CD4-positive, alpha-beta memory T cell (primary cell): ENCODE results near the gene SLFN13. TPM values are rescaled to one million over a fixed set of nuclear protein-coding genes. Genes with fewer than 3 reads are reported as not detected.

Experiments used
- CTCF ChIA-PET: fragments of 350-600 bp; sonication (Branson Sonifier 250); formaldehyde crosslinking; loops from one replicate; lab custom pipeline; 2021; ENCODE audit warnings: inconsistent platforms; ENCODE audit not compliant: partially characterized antibody; lab: Charles Lee
- POLR2A ChIA-PET: fragments of 350-600 bp; sonication (Branson Sonifier 250); formaldehyde crosslinking; loops from one replicate; lab custom pipeline; 2021; ENCODE audit not compliant: partially characterized antibody; lab: Charles Lee
- DNase-seq, 5 donors: peaks; one replicate each; pipeline versions ENCODE4 v3.0.0 to v3.0.0-alpha.2; 2020 to 2022; ENCODE audit warnings: mixed read lengths in 1 of 5
- H3K27ac ChIP-seq: one replicate; pipeline ENCODE4 v1.7.0; 2013; ENCODE audit warnings: low read depth, low read length
- H3K27me3 ChIP-seq: 2 replicates; pipeline ENCODE4 v1.7.0; 2013; ENCODE audit warnings: mild to moderate bottlenecking, low read length, moderate library complexity; ENCODE audit not compliant: insufficient read depth
- H3K36me3 ChIP-seq: 2 replicates; pipeline ENCODE4 v1.7.0; 2013; ENCODE audit warnings: mild to moderate bottlenecking, low read length, moderate library complexity; ENCODE audit not compliant: insufficient read depth
- H3K4me1 ChIP-seq: 2 replicates; pipeline ENCODE4 v1.7.0; 2013; ENCODE audit warnings: mild to moderate bottlenecking, low read length, moderate library complexity; ENCODE audit not compliant: insufficient read depth
- H3K4me3 ChIP-seq, 2 donors: one replicate each; pipeline ENCODE4 v1.7.0; 2013; ENCODE audit warnings: low read length in 2 of 2, mild to moderate bottlenecking in 1 of 2
- H3K9me3 ChIP-seq, 2 donors: one replicate each; pipeline ENCODE4 v1.7.0; 2013; ENCODE audit warnings: low read length in 2 of 2, control low read depth in 1 of 2; ENCODE audit not compliant: control insufficient read depth in 1 of 2
- H3K27ac Mint-ChIP-seq, 7 donors: one replicate each; pipeline ENCODE4 v1.8.0; 2020 to 2021; ENCODE audit warnings: mixed read lengths in 7 of 7, mild to moderate bottlenecking in 6 of 7, inconsistent platforms in 3 of 7, moderate library complexity in 3 of 7
- H3K27me3 Mint-ChIP-seq, 2 donors: one replicate each; pipeline ENCODE4 v1.8.0; 2020 to 2021; ENCODE audit warnings: mixed read lengths in 2 of 2
- H3K36me3 Mint-ChIP-seq, 2 donors: one replicate each; pipeline ENCODE4 v1.8.0; 2020 to 2021; ENCODE audit warnings: mixed read lengths in 2 of 2, inconsistent platforms in 1 of 2, mild to moderate bottlenecking in 1 of 2
- H3K4me1 Mint-ChIP-seq, 4 donors: one replicate each; pipeline ENCODE4 v1.8.0; 2020 to 2021; ENCODE audit warnings: mixed read lengths in 4 of 4, mild to moderate bottlenecking in 1 of 4
- H3K4me3 Mint-ChIP-seq, 8 donors: one replicate each; pipeline ENCODE4 v1.8.0; 2020 to 2021; ENCODE audit warnings: mixed read lengths in 8 of 8, mild to moderate bottlenecking in 7 of 8, moderate library complexity in 6 of 8, inconsistent platforms in 3 of 8
- H3K9me3 Mint-ChIP-seq, 8 donors: one replicate each; pipeline ENCODE4 v1.8.0; 2020 to 2021; ENCODE audit warnings: mixed read lengths in 8 of 8, mild to moderate bottlenecking in 5 of 8, inconsistent platforms in 3 of 8, moderate library complexity in 1 of 8
- intact Hi-C: fragments of 100-400 bp; cut with micrococcal nuclease; formaldehyde crosslinking; loops from one replicate; pipeline ENCODE4 v1.15.1; 2023
- polyA plus RNA-seq, 2 donors: library from polyadenylated mRNA; unstranded; fragments of 300-500 nt; fragmentation: Illumina TruSeq; gene quantifications; one replicate each; pipeline ENCODE4 v1.2.3, GENCODE V29; 2021
- total RNA-seq, 2 experiments: library from RNA; stranded (reverse); gene quantifications; one replicate each; pipeline ENCODE4 v1.2.3, GENCODE V29; 2021

SLFN13 gene, protein sequence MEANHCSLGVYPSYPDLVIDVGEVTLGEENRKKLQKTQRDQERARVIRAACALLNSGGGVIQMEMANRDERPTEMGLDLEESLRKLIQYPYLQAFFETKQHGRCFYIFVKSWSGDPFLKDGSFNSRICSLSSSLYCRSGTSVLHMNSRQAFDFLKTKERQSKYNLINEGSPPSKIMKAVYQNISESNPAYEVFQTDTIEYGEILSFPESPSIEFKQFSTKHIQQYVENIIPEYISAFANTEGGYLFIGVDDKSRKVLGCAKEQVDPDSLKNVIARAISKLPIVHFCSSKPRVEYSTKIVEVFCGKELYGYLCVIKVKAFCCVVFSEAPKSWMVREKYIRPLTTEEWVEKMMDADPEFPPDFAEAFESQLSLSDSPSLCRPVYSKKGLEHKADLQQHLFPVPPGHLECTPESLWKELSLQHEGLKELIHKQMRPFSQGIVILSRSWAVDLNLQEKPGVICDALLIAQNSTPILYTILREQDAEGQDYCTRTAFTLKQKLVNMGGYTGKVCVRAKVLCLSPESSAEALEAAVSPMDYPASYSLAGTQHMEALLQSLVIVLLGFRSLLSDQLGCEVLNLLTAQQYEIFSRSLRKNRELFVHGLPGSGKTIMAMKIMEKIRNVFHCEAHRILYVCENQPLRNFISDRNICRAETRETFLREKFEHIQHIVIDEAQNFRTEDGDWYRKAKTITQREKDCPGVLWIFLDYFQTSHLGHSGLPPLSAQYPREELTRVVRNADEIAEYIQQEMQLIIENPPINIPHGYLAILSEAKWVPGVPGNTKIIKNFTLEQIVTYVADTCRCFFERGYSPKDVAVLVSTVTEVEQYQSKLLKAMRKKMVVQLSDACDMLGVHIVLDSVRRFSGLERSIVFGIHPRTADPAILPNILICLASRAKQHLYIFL
- total RNA-seq, result 10 to 100 TPM; 24.6 to 27.3 TPM
- 1 to 10 TPM; 5.4 to 5.9 TPM for polyA plus RNA-seq

DNA sequence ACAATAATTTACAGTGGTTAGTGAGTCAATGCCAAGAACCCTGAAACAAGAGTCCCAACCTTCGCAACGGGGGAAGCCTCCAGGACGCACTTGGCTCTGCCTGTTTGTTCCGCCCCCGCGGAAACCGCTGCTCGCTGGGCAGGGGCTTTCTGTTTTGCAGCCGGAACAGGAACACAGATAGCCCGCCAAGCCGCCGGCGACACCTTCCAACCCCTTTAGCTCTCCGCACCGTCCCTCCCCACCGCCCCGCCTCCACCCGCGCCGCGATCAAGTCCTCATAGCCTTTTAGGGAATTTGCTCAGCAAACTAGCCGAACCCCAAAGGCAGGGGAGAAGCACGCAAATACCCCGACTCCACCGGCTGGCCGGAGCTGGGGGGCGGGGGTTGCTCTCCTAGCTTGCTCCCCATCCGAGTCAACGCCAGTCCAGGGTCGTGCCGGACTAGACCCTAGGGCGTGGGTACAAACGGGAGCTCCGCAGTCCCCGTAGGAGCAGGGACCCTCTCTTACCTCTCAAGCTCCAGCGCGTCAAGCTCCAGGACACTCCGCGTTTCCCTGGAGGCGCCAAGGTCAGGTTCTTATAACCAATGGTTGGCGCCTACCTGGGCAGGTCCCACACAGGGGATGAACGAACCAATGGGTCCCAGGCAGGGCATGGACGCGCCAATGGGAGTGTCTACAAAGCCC is at the start of gene SLFN13:
Gene SLFN13 (minus strand): TSS at position 553 of the 685 bp plus-strand sequence. CDS start 3,086 bp downstream, outside the sequence.
- ChIA-PET POLR2A (interaction anchor here (0.6 to 3.2 kb wide), 25 partner anchors 11 to 235 kb away, joined by 3 to 46 read pairs (median 6); partner anchors contain the start of genes SLFN12, SLFN12L and SLFN5), CTCF (interaction anchor here (1.0 to 2.4 kb wide), 7 partner anchors 12 to 136 kb away, joined by 3 to 10 read pairs (median 7); partner anchors contain the start of gene SLFN12)
- peaks cover 0 to under 1% (median 0%) of the 10 kb centered on the region in 8 donors for H3K9me3 Mint-ChIP-seq
- H3K4me1 ChIP-seq, result peaks cover 8% of the 10 kb centered on the region
- peak within 1 kb of the TSS; percentile 1 to 62 for H3K4me3 ChIP-seq
- H3K27ac ChIP-seq, result peak within 1 kb of the TSS; percentile 55
- no peaks in the 10 kb centered on the region for H3K9me3 ChIP-seq
- H3K27me3 ChIP-seq, result no peaks in the 10 kb centered on the region
- H3K36me3 Mint-ChIP-seq, result peaks cover 9 to 21% of the 10 kb centered on the region in 2 donors
- H3K27ac Mint-ChIP-seq, result peak within 1 kb of the TSS; percentile 78 to 95 (median 89)
- peaks cover 6 to 18% (median 11%) of the 10 kb centered on the region in 4 donors for H3K4me1 Mint-ChIP-seq
- H3K4me3 Mint-ChIP-seq, result peak within 1 kb of the TSS; percentile 85 to 92 (median 88)
- intact Hi-C loops, result loop anchor here (1.0 to 5.0 kb wide), 4 partner anchors 12 to 84 kb away; partner anchors contain the start of gene SLFN11
- H3K36me3 ChIP-seq, result no peaks in the 10 kb centered on the region
- DNase-seq, result peak; percentile 80 to 92 (median 81)
- H3K27me3 Mint-ChIP-seq, result no peaks in the 10 kb centered on the region

DNA sequence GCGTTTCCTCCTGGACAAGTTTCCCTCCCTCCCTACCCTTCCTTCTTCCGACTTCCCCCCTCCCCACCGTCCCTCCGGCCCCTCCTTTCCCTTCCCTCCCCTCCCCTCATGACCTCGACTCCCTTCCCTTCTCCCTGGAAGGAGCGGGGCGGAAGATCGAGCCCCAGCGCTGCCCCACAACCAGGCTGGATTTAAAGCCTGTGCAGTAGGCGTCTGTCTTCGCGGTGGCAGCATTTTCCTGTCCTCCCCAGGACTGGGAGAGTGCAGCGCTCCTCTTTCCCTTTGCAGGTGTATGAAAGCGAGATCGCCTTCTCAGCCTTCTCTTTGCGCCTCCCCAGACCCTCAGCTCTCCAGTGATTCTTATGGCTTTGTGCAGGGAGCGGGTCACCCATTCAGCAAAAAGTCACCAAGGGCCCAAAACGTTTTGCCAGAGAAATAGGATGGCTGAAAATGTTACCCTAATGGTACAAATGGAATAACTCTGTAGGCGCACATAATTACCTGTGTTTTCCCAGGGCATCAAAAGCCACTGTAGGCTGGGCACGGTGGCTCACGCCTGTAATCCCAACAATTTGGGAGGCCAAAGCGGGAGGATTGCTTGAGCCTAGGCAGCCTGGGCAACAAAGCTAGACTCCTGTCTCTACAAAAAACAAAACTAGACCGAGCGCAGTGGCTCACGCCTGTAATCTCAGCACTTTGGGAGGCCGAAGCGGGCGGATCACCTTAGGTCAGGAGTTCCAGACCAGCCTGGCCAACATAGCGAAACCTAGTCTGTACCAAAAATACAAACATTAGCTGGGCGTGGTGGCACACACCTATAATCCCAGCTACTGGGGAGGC is 48.1 kb upstream of the SLFN13 start:
- H3K27ac ChIP-seq, result no peak overlapping the region
- H3K36me3 ChIP-seq, result peaks cover 14% of the 10 kb centered on the region
- peaks cover 42% of the 10 kb centered on the region for H3K4me1 ChIP-seq
- peaks cover 41 to 61% of the 10 kb centered on the region in 2 donors for H3K36me3 Mint-ChIP-seq
- peaks cover 29 to 74% (median 46%) of the 10 kb centered on the region in 4 donors for H3K4me1 Mint-ChIP-seq
- H3K9me3 ChIP-seq, result no peaks in the 10 kb centered on the region
- ChIA-PET POLR2A (interaction anchor here (0.5 to 1.6 kb wide), 3 partner anchors 8 to 184 kb away, joined by 3 to 4 read pairs (median 4); no protein-coding TSS in a partner anchor), CTCF (interaction anchor here (1.3 kb wide), 1 partner anchor 184 kb away, joined by 4 read pairs; no protein-coding TSS in a partner anchor)
- H3K27me3 ChIP-seq, result no peaks in the 10 kb centered on the region
- H3K27me3 Mint-ChIP-seq, result no peaks in the 10 kb centered on the region
- H3K4me3 ChIP-seq, result no peak overlapping the region
- DNase-seq, result no peak
- intact Hi-C loops, result no loop called here
- H3K4me3 Mint-ChIP-seq, result peak overlapping the region in 1 of 8 donors; percentile 39
- H3K9me3 Mint-ChIP-seq, result peaks cover 0 to 2% (median under 1%) of the 10 kb centered on the region in 8 donors
- peak overlapping the region in 5 of 7 donors; percentile 29 to 77 (median 72) for H3K27ac Mint-ChIP-seq

DNA sequence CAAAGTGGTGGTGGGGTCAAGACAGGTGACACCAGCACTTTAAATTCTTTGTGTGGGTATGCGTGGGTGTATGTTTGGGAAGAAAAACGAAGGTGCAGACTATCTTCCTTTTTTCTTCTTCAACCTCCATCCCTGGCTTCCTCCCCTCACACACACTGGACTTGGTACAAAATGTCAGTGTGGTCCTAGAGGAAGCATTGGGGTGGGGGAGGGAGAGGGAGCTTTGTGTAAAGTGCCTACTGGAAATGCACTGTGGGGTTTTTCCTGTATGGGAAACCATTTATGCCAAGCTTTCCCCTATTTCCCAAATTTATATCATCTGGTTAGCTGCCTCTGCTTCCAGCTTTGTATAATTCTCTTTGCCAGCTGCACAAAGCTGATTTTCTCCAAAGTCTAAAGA is 44.5 kb upstream of the SLFN13 start:
- CTCF ChIA-PET, result interaction anchor here (0.9 to 1.4 kb wide), 3 partner anchors 26 to 322 kb away, joined by 3 to 4 read pairs (median 3); partner anchors contain the start of gene SLFN12L
- Mint-ChIP-seq H3K27ac (peak overlapping the region; percentile 30 to 87 (median 43)), H3K4me1 (peaks cover 33 to 79% (median 51%) of the 10 kb centered on the region in 4 donors), H3K27me3 (no peaks in the 10 kb centered on the region), H3K9me3 (peaks cover 0 to 6% (median 0%) of the 10 kb centered on the region in 8 donors), H3K4me3 (no peak overlapping the region), H3K36me3 (peaks cover 45 to 59% of the 10 kb centered on the region in 2 donors)
- no peak for DNase-seq
- no peak overlapping the region for H3K27ac ChIP-seq
- H3K9me3 ChIP-seq, result no peaks in the 10 kb centered on the region
- intact Hi-C loops, result no loop called here
- H3K27me3 ChIP-seq, result no peaks in the 10 kb centered on the region
- H3K4me3 ChIP-seq, result no peak overlapping the region
- peaks cover 16% of the 10 kb centered on the region for H3K36me3 ChIP-seq
- POLR2A ChIA-PET, result interaction anchor here (0.9 to 1.6 kb wide), 2 partner anchors 20 to 41 kb away, joined by 3 to 10 read pairs; no protein-coding TSS in a partner anchor
- H3K4me1 ChIP-seq, result peaks cover 45% of the 10 kb centered on the region

DNA sequence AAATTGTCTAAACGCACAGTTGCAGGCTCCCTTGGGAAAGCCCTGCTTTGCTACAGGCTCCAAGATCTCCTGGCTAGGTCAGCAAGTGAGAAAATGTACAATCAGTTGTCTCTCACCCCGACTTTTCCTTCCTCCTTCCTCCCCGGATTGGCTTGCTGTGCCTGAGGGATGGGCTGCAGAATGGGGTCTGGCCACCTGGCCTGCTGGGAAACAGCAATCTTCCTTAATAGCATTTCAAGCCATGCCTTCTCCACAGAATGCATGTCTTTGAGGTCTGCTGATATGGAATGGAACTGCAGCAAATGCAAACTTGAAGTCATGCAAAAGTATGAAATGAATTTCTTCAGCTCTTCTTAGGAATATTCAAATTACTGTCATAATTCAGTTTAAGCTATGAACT is 42.9 kb upstream of the SLFN13 start:
- no peak for DNase-seq
- Histone ChIP-seq H3K36me3 (peaks cover 11% of the 10 kb centered on the region), H3K4me1 (peaks cover 51% of the 10 kb centered on the region), H3K4me3 (no peak overlapping the region), H3K27me3 (no peaks in the 10 kb centered on the region), H3K27ac (no peak overlapping the region), H3K9me3 (no peaks in the 10 kb centered on the region)
- ChIA-PET CTCF (interaction anchor here (1.1 kb wide), 1 partner anchor 42 kb away, joined by 3 read pairs; no protein-coding TSS in a partner anchor), POLR2A (interaction anchor here (1.6 to 2.4 kb wide), 2 partner anchors 43 to 248 kb away, joined by 6 to 10 read pairs; partner anchors contain the start of gene SLFN5)
- Mint-ChIP-seq H3K4me3 (peak overlapping the region in 1 of 8 donors; percentile 30), H3K27ac (peak overlapping the region in 5 of 7 donors; percentile 13 to 99 (median 58)), H3K4me1 (peaks cover 36 to 82% (median 57%) of the 10 kb centered on the region in 4 donors), H3K9me3 (peaks cover 0 to 6% (median 0%) of the 10 kb centered on the region in 8 donors), H3K27me3 (no peaks in the 10 kb centered on the region), H3K36me3 (peaks cover 40 to 65% of the 10 kb centered on the region in 2 donors)
- intact Hi-C loops, result no loop called here

DNA sequence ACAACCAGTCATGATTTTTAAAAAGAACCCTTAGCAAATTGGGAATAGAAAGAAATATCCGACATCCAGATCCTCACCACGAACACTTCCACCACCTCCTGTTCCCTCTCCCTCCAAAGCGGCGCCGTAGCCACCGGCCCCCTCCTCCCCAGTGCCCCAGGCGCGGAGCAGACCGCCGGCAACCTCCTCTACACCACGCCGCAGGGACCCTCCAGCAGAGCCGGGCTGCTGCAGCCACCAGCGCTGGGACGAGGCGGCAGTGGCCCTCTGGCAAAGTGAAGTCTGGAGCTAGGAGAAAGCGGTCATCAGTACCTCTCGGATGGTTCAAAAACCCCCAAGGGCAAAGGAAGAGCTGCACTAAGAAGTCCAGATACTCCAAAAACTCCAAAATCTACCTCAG is 41.4 kb upstream of the SLFN13 start:
- H3K27ac ChIP-seq, result no peak overlapping the region
- POLR2A ChIA-PET, result interaction anchor here (0.7 to 8.0 kb wide), 5 partner anchors 27 to 247 kb away, joined by 3 to 234 read pairs (median 6); partner anchors contain the start of genes SLFN11, SLFN12L and SLFN5
- H3K36me3 ChIP-seq, result peaks cover 11% of the 10 kb centered on the region
- DNase-seq, result no peak
- peaks cover 45% of the 10 kb centered on the region for H3K4me1 ChIP-seq
- Mint-ChIP-seq H3K9me3 (peaks cover 0 to 6% (median 0%) of the 10 kb centered on the region in 8 donors), H3K4me1 (peaks cover 41 to 89% (median 67%) of the 10 kb centered on the region in 4 donors), H3K4me3 (peak overlapping the region in 1 of 8 donors; percentile 10), H3K27ac (peak overlapping the region in 3 of 7 donors; percentile 68 to 99 (median 82)), H3K27me3 (no peaks in the 10 kb centered on the region), H3K36me3 (peaks cover 51 to 78% of the 10 kb centered on the region in 2 donors)
- H3K9me3 ChIP-seq, result no peaks in the 10 kb centered on the region
- no peak overlapping the region for H3K4me3 ChIP-seq
- intact Hi-C loops, result loop anchor here (5.0 kb wide), 2 partner anchors 43 to 328 kb away; partner anchors contain the start of gene SLFN13
- CTCF ChIA-PET, result interaction anchor here (0.7 to 6.6 kb wide), 5 partner anchors 9 to 177 kb away, joined by 3 to 117 read pairs (median 5); partner anchors contain the start of genes SLFN11 and SLFN12L
- H3K27me3 ChIP-seq, result no peaks in the 10 kb centered on the region
